Type B pancreatic cell (in vitro differentiated cells): Measurements from ENCODE around the gene ZNF350. TPM values are rescaled to one million over a fixed set of nuclear protein-coding genes. Genes with fewer than 3 reads are reported as not detected.

Source experiments
- DNase-seq: peaks from one replicate; pipeline ENCODE4 v3.0.0; 2021; ENCODE audit warnings: mixed read lengths; ENCODE audit not compliant: unreplicated experiment; ENCODE audit errors: extremely low spot score
- H3K27ac Mint-ChIP-seq: 2 replicates; pipeline ENCODE4 v1.8.0; 2021; ENCODE audit warnings: mild to moderate bottlenecking, mixed read lengths
- H3K27me3 Mint-ChIP-seq: 2 replicates; pipeline ENCODE4 v1.8.0; 2021; ENCODE audit warnings: mixed read lengths
- H3K36me3 Mint-ChIP-seq: 2 replicates; pipeline ENCODE4 v1.8.0; 2021; ENCODE audit warnings: mixed read lengths
- H3K4me1 Mint-ChIP-seq: one replicate; pipeline ENCODE4 v1.8.0; 2021; ENCODE audit warnings: mixed read lengths; ENCODE audit not compliant: unreplicated experiment
- H3K4me3 Mint-ChIP-seq: 2 replicates; pipeline ENCODE4 v1.8.0; 2021; ENCODE audit warnings: mild to moderate bottlenecking, mixed read lengths
- H3K9me3 Mint-ChIP-seq: 2 replicates; pipeline ENCODE4 v1.8.0; 2021; ENCODE audit warnings: mixed read lengths
- CTCF ChIP-seq: fragments of 200-600 bp; sonication (generic); conservative IDR thresholded peaks from 2 replicates; pipeline ENCODE4 v1.5.0; 2021; ENCODE audit warnings: antibody characterized with exemption, mild to moderate bottlenecking
- total RNA-seq: library from RNA; stranded (reverse); gene quantifications from 2 replicates; pipeline ENCODE4 v1.2.1, GENCODE V29; 2021; ENCODE audit warnings: low replicate concordance

The ZNF350 gene
- total RNA-seq, 1 donor from 2014 or later: 10.4 TPM

- TF ChIP-seq CTCF: no peak
- Mint-ChIP-seq H3K27ac (no peak overlapping the region), H3K4me3 (no peak overlapping the region), H3K4me1 (no peaks in the 10 kb centered on the region), H3K27me3 (no peaks in the 10 kb centered on the region), H3K36me3 (no peaks in the 10 kb centered on the region), H3K9me3 (peaks cover 13% of the 10 kb centered on the region)
- no peak for DNase-seq
Observed at GRCh38 chr19:51919606-51920005, 67.0 kb downstream of the ZNF350 start.

GRCh38 chr19:51916167-51916566 is 70.5 kb downstream of the ZNF350 start:
- no peak for TF ChIP-seq CTCF
- DNase-seq: no peak
- no peaks in the 10 kb centered on the region for H3K4me1 Mint-ChIP-seq
- no peak overlapping the region for H3K4me3 Mint-ChIP-seq
- no peak overlapping the region for H3K27ac Mint-ChIP-seq
- peaks cover 22% of the 10 kb centered on the region for H3K9me3 Mint-ChIP-seq
- no peaks in the 10 kb centered on the region for H3K27me3 Mint-ChIP-seq
- no peaks in the 10 kb centered on the region for H3K36me3 Mint-ChIP-seq

- Mint-ChIP-seq H3K4me1 (no peaks in the 10 kb centered on the region), H3K4me3 (no peak overlapping the region), H3K27ac (no peak overlapping the region), H3K27me3 (no peaks in the 10 kb centered on the region), H3K36me3 (no peaks in the 10 kb centered on the region), H3K9me3 (peaks cover 18% of the 10 kb centered on the region)
- no peak for DNase-seq
- TF ChIP-seq CTCF: no peak
Observed at GRCh38 chr19:51915324-51915867, 71.2 kb downstream of the ZNF350 start.

Other genes starting within 250 kb of the ZNF350 start
- not detected in 2 replicates for gene FPR1, start 235.0 kb downstream of the ZNF350 start, total RNA-seq
- not detected in 2 replicates for gene FPR2, start 225.7 kb downstream of the ZNF350 start, total RNA-seq
- gene FPR3, start 191.7 kb downstream of the ZNF350 start, total RNA-seq: not detected in 2 replicates
- gene ZNF577, start 98.9 kb downstream of the ZNF350 start, total RNA-seq: 14.7 and 21.3 TPM in 2 replicates
- gene ZNF649, start 81.8 kb downstream of the ZNF350 start, total RNA-seq: 23.6 and 28.8 TPM in 2 replicates
- gene ZNF613, start 59.4 kb downstream of the ZNF350 start, total RNA-seq: 8.9 and 9.3 TPM in 2 replicates
- gene ZNF615, start 21.4 kb upstream of the ZNF350 start, total RNA-seq: 10.6 and 14.2 TPM in 2 replicates
- gene ZNF614, start 41.5 kb upstream of the ZNF350 start, total RNA-seq: 10.4 and 14.0 TPM in 2 replicates
- gene ZNF432, start 62.0 kb upstream of the ZNF350 start, total RNA-seq: 12.7 and 19.1 TPM in 2 replicates
- 27.7 and 35.7 TPM in 2 replicates for gene ZNF841, start 108.9 kb upstream of the ZNF350 start, total RNA-seq
- gene ZNF616, start 153.1 kb upstream of the ZNF350 start, total RNA-seq: 18.7 and 26.5 TPM in 2 replicates
- 21.6 and 21.8 TPM in 2 replicates for gene ZNF836, start 184.8 kb upstream of the ZNF350 start, total RNA-seq
- gene PPP2R1A, start 203.2 kb upstream of the ZNF350 start, total RNA-seq: 319 and 323 TPM in 2 replicates